Stimulated activated CD4-positive, alpha-beta T cell treated with anti-CD3 and anti-CD28 coated beads, Interleukin-1b, Interleukin-23, amount 100 ng/mL, for 4 hours (primary cell): ENCODE data around the gene PRTN3.
"Not testable (repeated sequence)": the region's sequence is repeated elsewhere in the genome, so short reads cannot be mapped to it uniquely, and the experiment has no call there.

Experiments used
- DNase-seq, 2 donors: peaks; one replicate each; pipeline ENCODE4 v3.0.0-alpha.2; 2020; ENCODE audit warnings: low read depth in 2 of 2

Gene PRTN3

DNA sequence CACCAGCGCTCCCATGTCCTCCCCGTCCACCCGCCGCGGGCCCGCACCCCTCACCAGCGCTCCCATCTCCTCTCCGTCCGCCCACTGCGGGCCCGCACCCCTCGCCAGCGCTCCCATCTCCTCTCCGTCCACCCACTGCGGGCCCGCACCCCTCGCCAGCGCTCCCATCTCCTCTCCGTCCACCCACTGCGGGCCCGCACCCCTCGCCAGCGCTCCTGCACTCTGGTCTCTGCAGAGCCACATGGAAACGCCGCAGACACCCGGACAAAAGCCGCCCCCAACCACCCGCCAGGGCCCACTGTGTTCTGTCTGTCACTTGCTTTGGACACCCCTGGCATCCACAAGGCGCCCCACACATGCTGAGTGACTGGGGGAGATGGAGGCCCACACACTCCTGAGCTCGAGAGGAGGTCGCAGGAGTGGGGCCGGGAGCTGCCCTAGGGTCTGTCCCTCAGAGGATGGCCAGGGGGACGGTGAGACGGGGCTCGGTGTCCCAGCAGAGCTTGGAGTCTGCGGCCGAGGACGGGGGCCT lies 26.0 kb downstream of the PRTN3 start:
- no peak for DNase-seq

DNA sequence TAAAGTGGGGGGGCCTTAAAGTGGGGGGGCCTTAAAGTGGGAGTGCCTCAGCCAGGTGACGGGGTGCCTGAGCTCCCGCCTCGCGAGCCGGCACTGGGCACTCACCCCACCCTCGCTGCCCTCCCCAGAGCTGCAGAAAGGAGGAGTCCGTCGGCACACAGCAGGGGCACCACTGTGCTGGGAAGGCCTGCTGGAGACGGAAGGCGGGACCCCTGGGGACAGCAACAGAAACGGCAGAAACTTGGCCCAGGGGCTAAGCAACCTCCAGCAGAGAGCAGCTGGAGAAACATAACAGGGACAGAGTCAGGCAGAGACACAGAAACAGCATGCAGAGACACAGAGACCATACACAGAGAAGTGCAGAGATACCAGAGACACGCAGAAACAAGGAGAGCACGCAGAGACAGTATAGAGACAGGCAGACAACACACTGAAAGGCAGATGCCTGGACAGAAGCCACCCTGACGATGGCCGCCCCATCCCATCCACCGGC lies 26.5 kb downstream of the PRTN3 start:
- DNase-seq, result no peak

DNA sequence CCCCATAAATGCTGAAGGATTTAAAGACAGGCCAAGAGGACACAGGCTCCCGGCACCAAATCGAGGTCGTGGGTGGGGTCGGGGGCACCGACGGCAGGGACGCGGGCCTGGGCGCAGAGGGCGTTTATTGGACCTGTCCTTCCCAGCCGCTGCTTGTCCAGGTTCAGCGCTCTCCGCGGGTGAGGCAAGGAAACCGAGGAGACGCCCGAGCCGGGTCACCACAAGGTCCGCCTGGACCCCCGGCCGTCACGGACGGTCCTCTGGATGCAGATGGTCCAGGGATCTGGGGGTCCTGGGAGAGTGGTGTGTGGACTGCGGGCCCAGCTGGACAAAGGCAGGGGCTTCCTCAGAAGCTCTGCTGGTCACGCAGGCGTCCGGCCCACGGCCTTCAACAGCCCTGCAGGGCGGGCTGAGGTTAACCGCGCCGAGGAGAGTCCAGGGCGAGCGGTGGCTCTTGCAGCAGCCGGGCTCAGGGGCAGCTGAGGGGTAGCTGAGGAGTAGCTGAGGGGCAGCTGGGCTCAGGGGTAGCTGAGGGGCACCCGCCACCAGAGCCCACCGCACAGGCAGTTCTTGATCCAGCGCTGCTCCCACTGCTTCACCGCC lies 27.2 kb downstream of the PRTN3 start:
- no peak for DNase-seq

DNA sequence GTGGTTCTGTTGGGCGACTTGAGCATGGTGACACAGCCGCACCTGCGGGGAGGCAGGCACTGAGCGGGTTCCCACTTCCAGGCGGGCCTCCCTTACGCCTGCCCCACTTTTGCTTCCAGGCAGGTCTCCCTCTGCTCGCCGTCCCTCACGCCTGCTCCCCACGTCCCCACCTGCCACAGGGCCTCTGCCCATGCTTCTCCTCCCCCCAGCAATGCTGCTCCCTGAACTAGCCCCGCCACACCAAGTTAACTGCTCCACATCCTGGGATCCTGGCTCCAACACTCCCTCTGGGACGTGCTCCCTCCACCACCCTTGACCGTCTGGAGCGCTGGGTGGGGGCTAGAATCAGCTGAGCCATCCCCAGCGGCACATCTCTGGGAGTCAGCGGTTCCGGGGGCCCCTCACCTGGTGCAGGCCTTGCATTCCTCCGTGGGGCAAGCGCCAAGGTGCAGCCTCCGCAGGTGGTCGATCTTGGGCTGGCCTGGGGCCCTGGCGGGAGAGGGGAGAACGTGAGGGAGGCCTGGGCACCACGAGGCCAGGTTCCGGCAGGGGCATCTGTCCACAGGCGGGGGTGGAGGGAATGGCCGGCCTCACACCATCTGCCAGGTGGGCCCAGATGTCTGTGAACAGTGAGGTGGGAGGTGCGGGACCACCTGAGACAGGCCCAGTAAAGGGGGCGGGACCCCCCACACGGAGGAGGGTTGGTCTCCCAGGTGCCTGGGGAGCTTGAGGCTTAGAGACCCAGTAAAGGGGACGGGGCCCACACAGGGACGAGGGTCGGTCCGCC lies 27.9 kb downstream of the PRTN3 start:
- DNase-seq, result no peak

DNA sequence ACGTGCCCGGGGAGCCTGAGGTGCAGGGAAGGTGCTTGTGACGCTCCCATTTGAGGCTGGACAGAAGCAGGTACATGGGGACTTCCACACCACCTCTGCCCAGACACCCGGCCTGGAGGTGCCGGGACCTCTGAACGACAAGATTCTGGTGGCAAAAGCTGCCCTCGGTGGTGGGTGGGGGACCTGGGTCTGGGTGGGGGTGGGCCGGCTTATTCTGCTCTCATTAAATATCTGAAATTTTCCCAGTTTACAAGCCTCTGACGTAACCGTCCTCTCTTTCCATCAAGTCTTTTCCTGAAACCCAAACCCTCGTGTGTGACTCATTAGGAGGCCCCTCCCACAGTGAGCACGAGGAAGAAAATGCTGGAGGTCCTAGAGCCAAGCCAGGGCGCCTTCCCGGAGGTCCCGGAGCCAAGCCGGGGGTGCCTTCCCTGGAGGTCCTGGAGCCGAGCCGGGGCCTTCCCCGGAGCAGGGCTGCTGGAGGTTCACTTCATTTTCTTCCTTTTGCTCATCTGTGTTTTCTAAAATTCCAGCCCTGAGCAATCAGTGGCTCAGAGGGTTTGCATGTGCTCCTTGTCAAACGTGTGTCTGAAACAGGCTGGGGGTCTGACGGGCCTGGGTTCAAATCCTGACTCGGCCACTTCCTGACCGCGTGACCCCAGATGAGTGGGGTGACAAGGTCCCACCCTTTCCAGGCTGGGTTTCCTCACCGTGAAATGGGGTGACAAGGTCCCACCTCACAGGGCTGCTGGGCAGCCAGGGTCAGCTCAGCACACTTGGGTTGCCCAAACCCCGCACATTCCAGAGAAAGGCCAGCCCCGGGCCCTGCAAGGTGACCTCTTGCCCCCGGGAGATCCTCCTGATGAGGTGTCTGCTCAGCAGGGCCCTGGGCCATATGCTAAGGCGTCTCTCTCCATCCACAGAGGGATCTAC lies 28.7 kb downstream of the PRTN3 start:
- no peak for DNase-seq

DNA sequence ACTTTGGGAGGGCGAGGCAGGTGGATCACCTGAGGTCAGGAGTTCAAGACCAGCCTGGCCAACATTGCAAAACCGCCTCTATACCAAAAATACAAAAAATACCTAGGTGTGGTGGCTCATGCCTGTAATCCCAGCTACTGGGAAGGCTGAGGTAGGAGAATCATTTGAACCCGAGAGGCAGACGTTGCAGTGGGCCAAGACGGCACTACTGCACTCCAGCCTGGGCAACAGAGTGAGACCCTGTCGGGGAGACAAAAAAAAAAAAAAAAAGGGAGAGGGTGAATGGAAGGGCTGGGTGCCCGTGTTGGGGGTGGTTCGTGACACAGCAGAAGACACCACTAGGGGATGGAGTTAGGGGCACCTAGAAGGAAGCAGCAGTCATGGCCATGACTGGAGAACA lies 29.5 kb downstream of the PRTN3 start:
- DNase-seq, result no peak

DNA sequence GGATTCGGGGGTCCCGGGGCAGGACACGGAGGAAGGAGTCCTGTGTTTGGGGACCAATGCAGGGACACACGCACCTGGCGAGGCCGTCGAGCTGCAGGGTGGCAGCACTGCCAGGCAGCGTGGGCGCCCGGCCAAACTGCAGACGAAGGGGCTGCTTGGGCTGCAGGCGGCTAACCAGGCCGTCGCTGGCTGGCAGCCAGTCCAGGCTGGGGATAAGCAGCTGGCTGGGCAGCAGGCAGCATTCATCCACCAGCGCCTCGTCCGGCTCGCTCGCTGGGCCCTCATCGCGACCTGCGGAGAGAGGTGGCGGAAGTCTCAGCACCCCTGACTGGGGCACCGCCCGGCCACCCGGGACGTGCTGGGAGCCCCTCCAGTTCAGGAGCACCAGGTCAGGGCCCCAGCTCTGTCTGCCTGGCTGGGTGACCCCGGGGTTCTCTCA lies 30.2 kb downstream of the PRTN3 start:
- no peak for DNase-seq

DNA sequence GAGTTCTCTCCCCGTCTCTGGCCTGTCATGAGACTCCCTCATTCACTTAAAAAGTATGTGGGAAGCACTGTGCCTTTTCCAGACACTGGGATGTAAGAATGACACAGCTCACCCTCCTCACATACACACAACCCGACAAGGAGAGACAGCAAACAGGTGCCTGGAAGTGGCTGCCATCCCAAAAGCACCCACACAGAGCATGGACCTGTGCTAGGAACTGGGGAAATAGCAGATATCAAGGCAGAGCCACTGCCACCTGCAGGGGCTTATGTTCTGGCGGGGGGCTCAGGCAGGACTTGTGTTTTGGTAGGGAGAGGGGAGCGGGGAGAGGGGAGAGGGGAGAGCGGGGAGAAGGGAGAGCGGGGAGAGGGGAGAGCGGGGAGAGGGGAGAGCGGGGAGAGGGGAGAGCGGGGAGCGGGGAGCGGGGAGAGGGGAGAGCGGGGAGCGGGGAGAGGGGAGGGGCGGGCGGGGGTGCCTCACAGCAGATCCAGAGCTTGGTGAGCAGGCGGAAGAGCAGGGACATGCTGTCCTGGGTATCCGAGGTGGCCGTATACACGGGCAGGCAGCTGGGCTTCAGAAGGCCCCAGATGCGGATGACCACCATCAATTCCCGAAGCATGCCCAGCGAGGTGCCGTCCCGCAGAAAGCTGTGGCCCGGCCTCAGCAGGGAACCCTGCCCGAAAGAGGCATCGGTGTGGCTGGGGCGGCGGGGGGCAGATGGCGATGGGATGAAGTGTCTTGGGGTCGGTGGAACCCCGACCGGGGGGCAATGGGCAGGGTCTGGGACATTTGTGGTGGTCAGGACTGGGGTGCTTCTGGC lies 30.9 kb downstream of the PRTN3 start:
- no peak for DNase-seq

DNA sequence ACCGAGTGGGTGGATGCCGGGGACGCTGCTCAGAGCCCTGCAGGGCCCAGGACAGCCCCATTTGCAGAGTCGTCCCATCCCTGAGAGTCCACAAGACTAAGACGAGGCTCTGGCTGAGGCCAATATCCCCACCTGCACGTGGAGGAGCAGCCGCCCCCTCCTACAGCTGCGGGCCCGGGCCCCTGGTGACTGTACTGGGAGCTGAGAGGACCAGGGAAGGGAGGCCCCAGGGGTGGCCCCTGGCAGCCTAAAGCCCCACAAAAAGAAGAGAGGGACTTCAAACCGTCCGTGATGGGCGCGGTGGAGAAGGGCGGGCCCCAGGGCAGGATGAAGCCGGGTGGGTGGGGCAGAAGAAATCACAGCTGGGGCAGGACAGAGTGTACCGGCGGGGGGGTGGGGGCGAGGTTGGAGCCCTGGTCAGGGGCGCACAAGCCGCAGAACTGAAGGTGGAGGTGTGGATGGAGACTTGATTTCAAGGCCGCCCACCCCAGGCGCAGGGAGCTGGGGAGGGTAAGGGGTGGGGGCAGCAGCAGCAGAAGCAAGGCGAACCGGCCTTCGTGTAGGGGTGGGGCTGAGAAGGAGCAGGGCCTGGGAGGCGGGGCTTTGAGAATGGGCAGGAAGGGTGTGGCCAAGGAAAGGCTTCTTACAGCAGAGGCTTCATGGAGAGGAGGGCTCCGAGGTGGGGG lies 31.6 kb downstream of the PRTN3 start:
- DNase-seq, result peak; percentile 45 to 60

DNA sequence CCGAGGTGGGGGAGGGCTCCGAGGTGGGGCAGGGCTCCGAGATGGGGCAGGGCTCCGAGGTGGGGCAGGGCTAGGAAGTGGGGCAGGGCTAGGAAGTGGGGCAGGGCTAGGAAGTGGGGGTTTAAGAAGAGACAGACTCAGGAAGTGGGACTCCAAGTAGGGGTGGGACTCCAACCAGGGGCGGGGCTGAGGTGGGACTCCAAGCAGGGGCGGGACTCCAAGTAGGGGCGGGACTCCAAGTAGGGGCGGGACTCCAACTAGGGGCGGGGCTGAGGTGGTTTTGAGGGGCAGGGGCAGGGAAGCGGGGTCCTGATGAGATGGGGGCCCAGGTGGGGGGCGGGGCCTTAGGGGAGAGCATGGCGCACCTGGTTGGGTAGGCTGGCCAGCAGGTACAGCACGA lies 32.3 kb downstream of the PRTN3 start:
- peak in 1 of 2 donors; percentile 45 for DNase-seq

DNA sequence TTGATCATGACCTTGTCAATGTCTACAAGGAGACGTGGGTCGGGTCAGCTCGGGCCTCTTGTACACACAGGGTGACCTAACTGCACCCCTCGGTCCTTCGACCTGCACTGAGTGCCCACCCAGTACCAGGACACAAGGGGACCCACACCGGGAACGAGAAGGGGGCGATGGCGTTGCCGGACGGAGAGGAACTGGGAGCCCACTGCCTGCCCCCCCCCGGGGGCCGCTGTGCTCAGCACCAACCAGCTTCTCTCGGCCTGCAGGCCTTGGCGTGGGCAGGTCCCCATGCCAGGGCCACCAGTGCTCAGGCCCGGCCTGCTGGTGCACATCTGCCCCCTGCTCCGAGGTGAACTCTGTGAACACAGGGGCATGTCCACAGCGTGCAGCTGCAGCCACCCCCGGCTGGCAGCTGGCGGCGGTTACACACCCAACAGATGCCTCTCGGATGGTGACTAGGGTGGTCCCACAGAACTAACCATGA lies 32.8 kb downstream of the PRTN3 start:
- DNase-seq, result no peak

DNA sequence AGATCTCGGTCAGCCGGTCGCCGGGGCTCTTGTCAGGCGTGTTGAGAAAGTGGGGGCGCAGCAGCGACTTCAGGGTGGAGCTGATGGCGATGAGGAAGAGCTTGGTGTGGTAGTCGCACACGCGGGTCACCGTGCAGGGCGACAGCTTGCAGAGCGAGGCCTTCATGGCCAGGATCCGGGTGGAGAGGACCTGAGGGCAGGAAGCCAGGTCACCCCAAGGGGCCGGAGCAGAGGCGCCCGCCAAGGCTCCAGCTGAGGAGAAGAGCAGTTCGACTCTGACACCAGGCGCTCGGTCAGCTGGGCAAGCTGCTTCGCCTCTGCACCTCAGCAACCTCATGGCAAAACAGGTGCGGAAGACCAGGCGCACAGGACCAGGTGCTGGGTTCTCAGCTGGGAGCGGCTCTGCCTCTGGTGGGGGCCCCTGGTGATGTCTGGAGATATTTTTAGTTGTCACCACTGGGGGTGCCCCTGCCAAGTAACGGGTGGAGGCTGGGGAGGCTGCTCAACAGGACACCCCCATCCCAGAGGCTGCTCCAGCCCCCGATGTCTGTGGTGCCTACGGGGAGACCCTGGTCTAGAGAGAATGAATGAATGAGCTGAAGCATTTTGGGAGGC lies 34.6 kb downstream of the PRTN3 start:
- no peak for DNase-seq

DNA sequence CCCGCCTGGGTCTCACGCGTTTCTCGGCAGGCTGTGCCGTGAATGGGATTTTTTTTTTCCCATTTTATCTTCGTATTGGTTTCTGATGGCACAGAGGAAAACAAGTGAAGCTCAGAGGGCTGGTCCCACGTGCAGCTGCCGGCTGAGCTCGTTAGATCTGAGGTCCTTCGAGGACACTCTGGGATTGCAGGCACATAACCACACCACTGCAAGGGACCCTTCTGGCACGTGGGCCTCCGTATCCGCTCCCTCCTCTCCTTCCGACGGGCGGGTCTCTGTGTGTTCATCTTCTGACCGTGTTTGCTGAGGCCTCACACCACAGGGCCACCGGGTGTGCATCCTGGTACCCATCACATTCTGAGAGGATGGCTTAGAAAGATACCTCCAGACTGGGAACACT lies 35.3 kb downstream of the PRTN3 start:
- DNase-seq, result no peak

DNA sequence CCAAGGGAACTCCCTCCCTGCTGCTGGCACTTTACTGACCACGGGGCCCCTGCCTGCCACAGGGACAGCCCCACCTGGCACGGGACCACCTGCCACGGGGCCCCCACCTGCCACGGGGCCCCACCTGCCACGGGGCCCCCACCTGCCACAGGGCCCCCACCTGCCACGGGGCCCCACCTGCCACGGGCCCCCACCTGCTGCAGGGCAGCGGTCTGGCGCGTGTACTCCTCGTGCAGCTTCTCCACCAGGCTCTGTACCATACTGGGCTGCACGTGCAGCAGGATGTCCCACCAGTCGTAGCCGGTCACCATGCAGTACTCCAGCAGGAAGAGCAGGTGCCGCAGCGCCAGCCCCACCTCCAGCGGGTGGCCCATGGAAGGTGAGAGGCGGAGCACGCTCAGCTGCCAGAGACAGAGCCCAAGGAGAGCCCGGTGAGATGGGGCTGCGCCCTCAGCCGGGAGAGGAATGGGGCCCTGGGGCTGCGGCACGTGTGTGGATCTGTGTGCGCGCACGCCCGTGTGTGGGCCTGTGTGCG lies 36.0 kb downstream of the PRTN3 start:
- no peak for DNase-seq

DNA sequence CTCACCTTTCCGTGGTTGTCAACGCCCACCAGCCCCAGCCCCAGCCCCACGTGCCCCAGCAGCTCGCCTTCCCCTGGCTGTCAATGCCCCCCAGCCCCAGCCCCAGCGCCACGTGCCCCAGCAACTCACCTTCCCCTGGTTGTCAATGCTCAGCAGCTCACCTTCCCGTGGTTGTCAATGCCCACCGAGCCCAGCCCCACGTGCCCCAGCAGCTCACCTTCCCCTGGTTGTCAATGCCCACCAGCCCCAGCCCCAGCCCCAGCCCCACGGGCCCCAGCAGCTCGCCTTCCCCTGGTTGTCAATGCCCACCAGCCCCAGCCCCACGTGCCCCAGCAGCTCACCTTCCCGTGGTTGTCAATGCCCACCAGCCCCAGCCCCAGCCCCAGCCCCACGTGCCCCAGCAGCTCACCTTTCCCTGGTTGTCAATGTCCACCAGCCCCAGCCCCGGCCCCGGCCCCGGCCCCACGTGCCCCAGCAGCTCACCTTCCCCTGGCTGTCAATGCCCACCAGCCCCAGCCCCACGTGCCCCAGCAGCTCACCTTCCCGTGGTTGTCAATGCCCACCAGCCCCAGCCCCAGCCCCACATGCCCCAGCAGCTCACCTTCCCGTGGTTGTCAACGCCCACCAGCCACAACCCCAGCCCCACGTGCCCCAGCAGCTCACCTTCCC lies 37.3 kb downstream of the PRTN3 start:
- not testable (repeated sequence) for DNase-seq

DNA sequence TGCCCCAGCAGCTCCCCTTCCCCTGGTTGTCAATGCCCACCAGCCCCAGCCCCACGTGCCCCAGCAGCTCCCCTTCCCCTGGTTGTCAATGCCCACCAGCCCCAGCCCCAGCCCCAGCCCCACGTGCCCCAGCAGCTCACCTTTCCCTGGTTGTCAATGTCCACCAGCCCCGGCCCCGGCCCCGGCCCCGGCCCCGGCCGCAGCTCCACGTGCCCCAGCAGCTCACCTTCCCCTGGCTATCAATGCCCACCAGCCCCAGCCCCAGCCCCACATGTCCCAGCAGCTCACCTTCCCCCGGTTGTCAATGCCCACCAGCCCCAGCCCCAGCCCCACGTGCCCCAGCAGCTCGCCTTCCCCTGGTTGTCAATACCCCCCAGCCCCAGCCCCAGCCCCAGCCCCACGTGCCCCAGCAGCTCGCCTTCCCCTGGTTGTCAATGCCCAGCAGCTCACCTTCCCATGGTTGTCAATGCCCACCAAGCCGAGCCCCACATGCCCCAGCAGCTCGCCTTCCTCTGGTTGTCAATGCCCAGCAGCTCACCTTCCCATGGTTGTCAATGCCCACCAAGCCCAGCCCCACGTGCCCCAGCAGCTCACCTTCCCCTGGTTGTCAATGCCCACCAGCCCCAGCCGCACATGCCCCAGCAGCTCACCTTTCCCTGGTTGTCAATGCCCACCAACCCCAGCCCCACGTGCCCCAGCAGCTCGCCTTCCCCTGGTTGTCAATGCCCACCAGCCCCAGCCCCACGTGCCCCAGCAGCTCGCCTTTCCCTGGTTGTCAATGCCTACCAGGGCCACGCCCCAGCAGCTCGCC lies 38.2 kb downstream of the PRTN3 start:
- not testable (repeated sequence) for DNase-seq

DNA sequence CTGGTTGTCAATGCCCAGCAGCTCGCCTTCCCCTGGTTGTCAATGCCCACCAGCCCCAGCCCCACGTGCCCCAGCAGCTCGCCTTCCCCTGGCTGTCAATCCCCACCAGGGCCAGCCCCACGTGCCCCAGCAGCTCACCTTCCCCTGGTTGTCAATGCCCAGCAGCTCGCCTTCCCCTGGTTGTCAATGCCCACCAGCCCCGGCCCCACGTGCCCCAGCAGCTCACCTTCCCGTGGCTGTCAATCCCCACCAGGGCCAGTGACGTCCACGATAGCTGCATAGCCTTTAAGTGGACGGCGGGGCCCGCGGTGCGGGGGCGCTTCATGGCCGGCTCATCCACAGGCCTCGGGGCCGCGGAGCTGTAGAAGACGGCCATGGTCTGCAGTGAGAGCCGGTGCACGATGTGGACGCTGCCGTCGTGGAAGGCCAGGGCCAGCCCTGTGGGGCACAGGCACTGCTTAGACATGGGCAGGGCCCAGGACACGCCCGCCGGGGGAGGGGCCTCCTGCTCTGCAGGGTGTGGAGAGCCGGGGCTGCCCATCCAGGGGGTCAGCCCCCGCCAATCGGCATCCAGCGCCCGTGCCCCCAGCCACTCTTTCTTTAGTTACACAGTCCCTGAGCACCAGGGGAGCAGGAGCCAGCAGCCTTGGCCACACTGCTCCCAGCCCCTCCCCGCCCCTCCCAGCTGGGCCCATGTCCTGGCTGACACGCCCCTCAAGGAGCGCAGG lies 39.1 kb downstream of the PRTN3 start:
- no peak for DNase-seq
